ENCODE data around the gene RAB6B. TPM values are rescaled to one million over a fixed set of nuclear protein-coding genes. Genes with fewer than 3 reads are reported as not detected.

Gene RAB6B
- total RNA-seq, 1 experiment from 2014 or later = 0.52 TPM

DNA sequence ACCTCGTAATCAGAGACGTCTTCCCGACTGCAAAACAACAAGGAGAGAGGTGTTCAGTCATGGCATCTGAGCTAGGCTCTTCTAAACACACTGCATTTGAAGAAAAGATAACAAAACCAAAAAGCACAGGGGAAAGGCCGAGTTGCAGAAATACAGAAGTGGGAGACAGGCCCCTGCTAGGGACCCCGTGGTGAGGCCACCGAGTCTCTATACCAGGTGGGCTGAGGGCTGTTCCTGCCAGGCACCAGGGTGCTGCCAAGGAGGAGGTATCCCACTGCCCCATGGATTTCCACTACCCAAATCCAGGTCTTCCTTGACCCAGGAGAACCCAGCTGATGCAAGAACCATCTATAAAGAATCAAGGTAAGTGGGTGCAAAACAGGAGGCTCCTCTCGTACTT is 31.1 kb downstream of the RAB6B start:
- no TSS peak for BruUV-seq (replicated peaks)
- TF ChIP-seq, protein P1, sequence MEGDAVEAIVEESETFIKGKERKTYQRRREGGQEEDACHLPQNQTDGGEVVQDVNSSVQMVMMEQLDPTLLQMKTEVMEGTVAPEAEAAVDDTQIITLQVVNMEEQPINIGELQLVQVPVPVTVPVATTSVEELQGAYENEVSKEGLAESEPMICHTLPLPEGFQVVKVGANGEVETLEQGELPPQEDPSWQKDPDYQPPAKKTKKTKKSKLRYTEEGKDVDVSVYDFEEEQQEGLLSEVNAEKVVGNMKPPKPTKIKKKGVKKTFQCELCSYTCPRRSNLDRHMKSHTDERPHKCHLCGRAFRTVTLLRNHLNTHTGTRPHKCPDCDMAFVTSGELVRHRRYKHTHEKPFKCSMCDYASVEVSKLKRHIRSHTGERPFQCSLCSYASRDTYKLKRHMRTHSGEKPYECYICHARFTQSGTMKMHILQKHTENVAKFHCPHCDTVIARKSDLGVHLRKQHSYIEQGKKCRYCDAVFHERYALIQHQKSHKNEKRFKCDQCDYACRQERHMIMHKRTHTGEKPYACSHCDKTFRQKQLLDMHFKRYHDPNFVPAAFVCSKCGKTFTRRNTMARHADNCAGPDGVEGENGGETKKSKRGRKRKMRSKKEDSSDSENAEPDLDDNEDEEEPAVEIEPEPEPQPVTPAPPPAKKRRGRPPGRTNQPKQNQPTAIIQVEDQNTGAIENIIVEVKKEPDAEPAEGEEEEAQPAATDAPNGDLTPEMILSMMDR (conservative IDR thresholded peaks at IDR 0.05) = no peak
- TF ChIP-seq EZH2 (IDR thresholded peaks at IDR 0.05; ENCODE audit: low read depth) = no peak
- POLR2A ChIA-PET (ENCODE audit: unreplicated experiment) = no interaction called here
- H3K4me2 ChIP-seq = no peak overlapping the region
- H3K9me3 ChIP-seq (ENCODE audit: insufficient read depth, low read depth) = no peaks in the 10 kb centered on the region
- no peak overlapping the region for H3K27ac ChIP-seq
- no peaks in the 10 kb centered on the region for H3K79me2 ChIP-seq (ENCODE audit: low read depth)
- intact Hi-C loops (cut with micrococcal nuclease; ENCODE audit: unreplicated experiment) = no loop called here
- H4K20me1 ChIP-seq (ENCODE audit: insufficient read depth) = no peaks in the 10 kb centered on the region
- peaks cover 35% of the 10 kb centered on the region for H3K27me3 ChIP-seq (ENCODE audit: insufficient read depth, low read depth)
- CTCF ChIA-PET = no interaction called here
- no peaks in the 10 kb centered on the region for H3K36me3 ChIP-seq (ENCODE audit: low read depth)
- H3K9me2 ChIP-seq (ENCODE audit: insufficient read depth) = no peaks in the 10 kb centered on the region
- H2AFZ ChIP-seq = no peak overlapping the region
- no peaks in the 10 kb centered on the region for H3F3A ChIP-seq (ENCODE audit: insufficient read depth, low read depth)
- H3K4me1 ChIP-seq (replicated peaks; ENCODE audit: insufficient read depth) = no peaks in the 10 kb centered on the region
- DNase-seq = no peak
- no peak overlapping the region for H3K4me3 ChIP-seq

DNA sequence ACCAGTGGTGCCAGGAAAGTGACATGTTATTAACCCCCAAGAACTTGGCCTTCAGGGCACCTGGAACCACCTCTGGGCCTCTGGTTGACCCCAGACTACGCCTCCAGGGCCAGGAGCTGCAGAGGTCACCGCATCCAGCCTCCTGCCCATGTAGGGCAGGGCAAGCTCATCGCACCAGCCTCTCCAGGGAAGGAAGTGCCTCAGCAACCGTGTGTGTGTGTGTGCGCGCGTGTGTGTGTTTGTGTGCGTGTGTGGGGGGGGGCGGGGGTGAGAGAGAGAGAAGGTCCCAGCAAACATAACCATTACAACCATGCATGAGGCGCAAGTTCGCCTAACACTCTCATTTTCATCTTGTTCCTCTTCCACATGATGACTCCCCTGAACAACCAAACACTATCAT is 31.8 kb downstream of the RAB6B start:
- TF ChIP-seq, protein P1 (conservative IDR thresholded peaks at IDR 0.05) = no peak
- no peak for TF ChIP-seq EZH2 (IDR thresholded peaks at IDR 0.05; ENCODE audit: low read depth)
- ChIA-PET POLR2A (ENCODE audit: unreplicated experiment) (no interaction called here), CTCF (no interaction called here)
- H3F3A ChIP-seq (ENCODE audit: insufficient read depth, low read depth) = no peaks in the 10 kb centered on the region
- H3K9me3 ChIP-seq (ENCODE audit: insufficient read depth, low read depth) = no peaks in the 10 kb centered on the region
- no peak overlapping the region for H3K4me2 ChIP-seq
- H4K20me1 ChIP-seq (ENCODE audit: insufficient read depth) = no peaks in the 10 kb centered on the region
- no peaks in the 10 kb centered on the region for H3K79me2 ChIP-seq (ENCODE audit: low read depth)
- no peak overlapping the region for H3K4me3 ChIP-seq
- intact Hi-C loops (cut with micrococcal nuclease; ENCODE audit: unreplicated experiment) = no loop called here
- no peak overlapping the region for H2AFZ ChIP-seq
- DNase-seq = no peak
- no TSS peak for BruUV-seq (replicated peaks)
- no peaks in the 10 kb centered on the region for H3K9me2 ChIP-seq (ENCODE audit: insufficient read depth)
- no peaks in the 10 kb centered on the region for H3K36me3 ChIP-seq (ENCODE audit: low read depth)
- no peaks in the 10 kb centered on the region for H3K4me1 ChIP-seq (replicated peaks; ENCODE audit: insufficient read depth)
- H3K27ac ChIP-seq = no peak overlapping the region
- H3K27me3 ChIP-seq (ENCODE audit: insufficient read depth, low read depth) = peaks cover 35% of the 10 kb centered on the region

DNA sequence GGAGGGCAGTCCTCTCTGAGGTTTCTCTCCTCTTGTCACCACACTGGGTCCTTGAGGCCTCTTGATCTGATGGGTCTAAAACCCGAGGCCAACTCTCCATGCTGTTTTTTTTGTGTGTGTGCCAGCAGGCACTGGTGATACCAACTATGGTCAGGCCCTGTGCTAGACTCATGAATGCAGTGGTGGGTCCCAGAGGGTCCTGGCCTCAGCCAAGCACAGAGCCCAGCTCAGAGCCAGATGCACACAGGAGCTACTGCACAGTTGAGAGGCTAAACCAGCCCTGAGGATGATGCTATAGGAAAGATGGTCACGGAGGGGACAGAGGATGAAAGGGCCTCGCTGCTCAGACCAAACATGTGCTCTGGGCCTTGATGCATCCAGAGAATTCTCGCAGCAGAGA is 33.5 kb downstream of the RAB6B start:
- no peaks in the 10 kb centered on the region for H3K4me1 ChIP-seq (replicated peaks; ENCODE audit: insufficient read depth)
- H3K79me2 ChIP-seq (ENCODE audit: low read depth) = no peaks in the 10 kb centered on the region
- intact Hi-C loops (cut with micrococcal nuclease; ENCODE audit: unreplicated experiment) = no loop called here
- H3K9me3 ChIP-seq (ENCODE audit: insufficient read depth, low read depth) = no peaks in the 10 kb centered on the region
- no TSS peak for BruUV-seq (replicated peaks)
- no peak for DNase-seq
- H2AFZ ChIP-seq = no peak overlapping the region
- no peaks in the 10 kb centered on the region for H3K36me3 ChIP-seq (ENCODE audit: low read depth)
- H4K20me1 ChIP-seq (ENCODE audit: insufficient read depth) = no peaks in the 10 kb centered on the region
- no peaks in the 10 kb centered on the region for H3K9me2 ChIP-seq (ENCODE audit: insufficient read depth)
- H3K27me3 ChIP-seq (ENCODE audit: insufficient read depth, low read depth) = peaks cover 31% of the 10 kb centered on the region
- ChIA-PET CTCF (no interaction called here), POLR2A (ENCODE audit: unreplicated experiment) (no interaction called here)
- TF ChIP-seq, protein P1 (conservative IDR thresholded peaks at IDR 0.05) = no peak
- TF ChIP-seq EZH2 (IDR thresholded peaks at IDR 0.05; ENCODE audit: low read depth) = no peak
- H3F3A ChIP-seq (ENCODE audit: insufficient read depth, low read depth) = no peaks in the 10 kb centered on the region
- no peak overlapping the region for H3K4me2 ChIP-seq
- no peak overlapping the region for H3K27ac ChIP-seq
- no peak overlapping the region for H3K4me3 ChIP-seq

Measured in PC-9 (cell line).